Chondrocyte (in vitro differentiated cells): ENCODE data around the gene PCA3. TPM values are rescaled to one million over a fixed set of nuclear protein-coding genes. Genes with fewer than 3 reads are reported as not detected.

Experiments used
- DNase-seq: peaks from one replicate; pipeline ENCODE4 v3.0.0; 2021; ENCODE audit warnings: mixed read lengths, low spot score
- H3K27ac Mint-ChIP-seq: one replicate; pipeline ENCODE4 v1.8.0; 2021; ENCODE audit warnings: mild to moderate bottlenecking, moderate library complexity, mixed read lengths; ENCODE audit not compliant: unreplicated experiment
- H3K27me3 Mint-ChIP-seq: 2 replicates; pipeline ENCODE4 v1.8.0; 2021; ENCODE audit warnings: low read depth, mixed read lengths
- H3K36me3 Mint-ChIP-seq: 2 replicates; pipeline ENCODE4 v1.8.0; 2021; ENCODE audit warnings: low read depth, mixed read lengths
- H3K4me1 Mint-ChIP-seq: 2 replicates; pipeline ENCODE4 v1.8.0; 2021; ENCODE audit warnings: low read depth, mild to moderate bottlenecking, mixed read lengths
- H3K4me3 Mint-ChIP-seq: one replicate; pipeline ENCODE4 v1.8.0; 2021; ENCODE audit warnings: mild to moderate bottlenecking, moderate library complexity, mixed read lengths; ENCODE audit not compliant: unreplicated experiment
- H3K9me3 Mint-ChIP-seq: 2 replicates; pipeline ENCODE4 v1.8.0; 2021; ENCODE audit warnings: low read depth, mixed read lengths
- CTCF ChIP-seq: fragments of 200-600 bp; sonication (generic); IDR thresholded peaks from 2 replicates; pipeline ENCODE4 v1.5.0; 2021; ENCODE audit warnings: antibody characterized with exemption, mild to moderate bottlenecking, moderate library complexity
- total RNA-seq: library from RNA; stranded (reverse); gene quantifications from 3 replicates; pipeline ENCODE4 v1.2.1, GENCODE V29; 2021

PCA3 gene
- total RNA-seq, 1 donor from 2014 or later = not detected

GRCh38 chr9:76812591-76812990 is 48.4 kb downstream of the PCA3 start:
- peaks cover 13% of the 10 kb centered on the region for H3K27me3 Mint-ChIP-seq
- H3K27ac Mint-ChIP-seq = no peak overlapping the region
- no peaks in the 10 kb centered on the region for H3K36me3 Mint-ChIP-seq
- H3K4me3 Mint-ChIP-seq = no peak overlapping the region
- TF ChIP-seq CTCF = no peak
- H3K9me3 Mint-ChIP-seq = no peaks in the 10 kb centered on the region
- no peak for DNase-seq
- H3K4me1 Mint-ChIP-seq = peaks cover 7% of the 10 kb centered on the region

- no peak for DNase-seq
- Mint-ChIP-seq H3K4me3 (no peak overlapping the region), H3K27ac (peak overlapping the region; percentile 30), H3K27me3 (peaks cover under 1% of the 10 kb centered on the region), H3K36me3 (no peaks in the 10 kb centered on the region), H3K9me3 (no peaks in the 10 kb centered on the region), H3K4me1 (peaks cover 23% of the 10 kb centered on the region)
- TF ChIP-seq CTCF = no peak
Observed at GRCh38 chr9:76817489-76817888, 53.3 kb downstream of the PCA3 start.

- no peaks in the 10 kb centered on the region for H3K27me3 Mint-ChIP-seq
- DNase-seq = no peak
- H3K27ac Mint-ChIP-seq = peak overlapping the region; percentile 98
- no peak for TF ChIP-seq CTCF
- no peak overlapping the region for H3K4me3 Mint-ChIP-seq
- no peaks in the 10 kb centered on the region for H3K9me3 Mint-ChIP-seq
- no peaks in the 10 kb centered on the region for H3K36me3 Mint-ChIP-seq
- H3K4me1 Mint-ChIP-seq = peaks cover 23% of the 10 kb centered on the region
Observed at GRCh38 chr9:76818271-76818670, 54.0 kb downstream of the PCA3 start.

- H3K9me3 Mint-ChIP-seq = no peaks in the 10 kb centered on the region
- H3K4me1 Mint-ChIP-seq = peaks cover 27% of the 10 kb centered on the region
- H3K27ac Mint-ChIP-seq = no peak overlapping the region
- DNase-seq = no peak
- H3K27me3 Mint-ChIP-seq = no peaks in the 10 kb centered on the region
- H3K4me3 Mint-ChIP-seq = no peak overlapping the region
- no peaks in the 10 kb centered on the region for H3K36me3 Mint-ChIP-seq
- TF ChIP-seq CTCF = no peak
Observed at GRCh38 chr9:76820431-76820830, 56.2 kb downstream of the PCA3 start.

GRCh38 chr9:76827296-76828080 is 63.2 kb downstream of the PCA3 start:
- Mint-ChIP-seq H3K4me3 (no peak overlapping the region), H3K27me3 (no peaks in the 10 kb centered on the region), H3K36me3 (peaks cover 2% of the 10 kb centered on the region), H3K9me3 (peaks cover 6% of the 10 kb centered on the region), H3K27ac (no peak overlapping the region), H3K4me1 (peaks cover 3% of the 10 kb centered on the region)
- no peak for TF ChIP-seq CTCF
- no peak for DNase-seq
